GM20431 (cell line): ENCODE data around the gene OR2T34.
"Not testable (repeated sequence)": the region's sequence is repeated elsewhere in the genome, so short reads cannot be mapped to it uniquely, and the experiment has no call there.

Experiments
- in situ Hi-C: fragments of 300-500 bp; cut with MseI, MboI; formaldehyde crosslinking; loops from one replicate; pipeline ENCODE4 v1.15.0; 2020; ENCODE audit warnings: low sequenced_read_pairs; ENCODE audit not compliant: unreplicated experiment

The OR2T34 gene

GRCh38 chr1:248565530-248566373 lies 8.8 kb downstream of the OR2T34 start:
- in situ Hi-C loops = not testable (repeated sequence)

- in situ Hi-C loops = not testable (repeated sequence)
Observed at GRCh38 chr1:248562672-248563071, 11.9 kb downstream of the OR2T34 start, which contains the start of gene OR2T29. TSS of gene OR2T29 (minus strand) at chr1:248562772. CDS start at chr1:248559491, 3,281 bp downstream.

- in situ Hi-C loops = not testable (repeated sequence)
Observed at GRCh38 chr1:248551027-248551426, 23.5 kb downstream of the OR2T34 start.

GRCh38 chr1:248547383-248547782 lies 27.2 kb downstream of the OR2T34 start:
- in situ Hi-C loops = not testable (repeated sequence)

- in situ Hi-C loops = not testable (repeated sequence)
Observed at GRCh38 chr1:248537449-248537848, 37.1 kb downstream of the OR2T34 start.
